Activated gamma-delta T cell (primary cell): ENCODE results near the gene HPS4.
"Not testable (repeated sequence)": the region's sequence is repeated elsewhere in the genome, so short reads cannot be mapped to it uniquely, and the experiment has no call there.

Experiments used
- DNase-seq: peaks from one replicate; lab custom pipeline; 2025; lab: John Stamatoyannopoulos, UW

Gene HPS4

DNA sequence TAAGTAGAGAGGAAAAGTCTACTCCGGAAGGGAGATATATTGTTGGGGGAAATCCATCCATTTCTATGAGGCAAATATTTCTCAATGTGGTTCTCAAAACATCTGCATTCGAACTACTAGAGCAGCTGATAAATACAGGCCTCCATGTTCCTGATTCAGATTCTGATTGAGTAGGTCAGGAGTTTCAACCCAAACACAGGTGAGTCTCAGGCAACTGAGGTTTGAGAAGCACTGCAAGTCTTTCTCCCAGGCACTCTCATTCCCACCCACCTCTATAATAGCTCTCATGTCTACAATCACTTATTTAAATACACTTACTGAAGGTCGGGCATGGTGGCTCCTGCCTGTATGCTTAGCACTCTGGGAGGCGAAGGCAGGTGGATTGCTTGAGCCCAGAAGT, 69.2 kb downstream of the HPS4 start:
- DNase-seq = no peak

DNA sequence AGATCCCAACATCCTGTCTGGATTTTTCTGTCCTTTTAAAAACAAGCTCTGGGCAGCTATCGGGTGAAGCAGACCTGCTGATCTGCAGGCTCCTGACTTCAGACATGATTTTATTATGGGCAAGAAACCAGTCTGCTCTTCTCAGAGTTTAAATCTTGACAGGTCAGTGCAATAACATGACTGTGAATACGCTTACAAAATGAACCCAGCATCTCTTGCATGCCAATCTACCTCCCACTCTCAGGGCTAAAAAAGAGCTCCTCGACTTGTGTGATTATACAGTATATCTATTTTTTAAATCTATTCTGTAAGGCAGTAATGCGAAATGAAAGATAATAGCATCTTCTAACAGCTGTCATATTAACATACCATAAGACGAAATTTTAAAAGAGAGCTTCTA, 73.2 kb downstream of the HPS4 start:
- no peak for DNase-seq

DNA sequence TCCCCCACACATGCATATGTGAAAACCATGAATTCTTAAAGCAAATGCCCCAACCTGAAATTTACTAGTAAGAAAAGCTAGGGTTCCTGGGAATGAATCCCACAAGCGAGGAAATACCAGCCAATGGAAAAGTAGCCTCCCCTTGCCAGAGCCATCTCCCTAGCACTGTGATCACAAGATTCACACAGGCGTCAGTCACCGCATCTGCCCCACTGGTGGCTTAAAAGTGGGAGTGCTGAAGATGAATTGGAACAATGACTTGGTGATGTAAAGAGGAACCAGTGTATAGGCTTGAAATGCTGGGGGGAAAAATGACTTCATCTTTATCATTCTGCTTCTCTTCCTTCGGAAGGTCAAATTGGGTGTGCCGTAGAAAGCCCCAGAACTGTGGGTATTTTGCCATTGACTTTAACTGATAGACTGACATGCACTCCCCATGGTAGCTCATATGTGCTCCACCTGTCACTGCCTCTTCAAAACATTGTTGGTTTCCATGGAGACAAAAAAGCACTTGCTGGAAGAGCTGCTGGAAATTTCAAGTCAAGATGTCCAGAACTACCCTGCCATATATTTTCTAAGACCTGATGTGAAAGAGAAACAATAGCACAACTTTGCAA, 73.8 kb downstream of the HPS4 start:
- DNase-seq = no peak

DNA sequence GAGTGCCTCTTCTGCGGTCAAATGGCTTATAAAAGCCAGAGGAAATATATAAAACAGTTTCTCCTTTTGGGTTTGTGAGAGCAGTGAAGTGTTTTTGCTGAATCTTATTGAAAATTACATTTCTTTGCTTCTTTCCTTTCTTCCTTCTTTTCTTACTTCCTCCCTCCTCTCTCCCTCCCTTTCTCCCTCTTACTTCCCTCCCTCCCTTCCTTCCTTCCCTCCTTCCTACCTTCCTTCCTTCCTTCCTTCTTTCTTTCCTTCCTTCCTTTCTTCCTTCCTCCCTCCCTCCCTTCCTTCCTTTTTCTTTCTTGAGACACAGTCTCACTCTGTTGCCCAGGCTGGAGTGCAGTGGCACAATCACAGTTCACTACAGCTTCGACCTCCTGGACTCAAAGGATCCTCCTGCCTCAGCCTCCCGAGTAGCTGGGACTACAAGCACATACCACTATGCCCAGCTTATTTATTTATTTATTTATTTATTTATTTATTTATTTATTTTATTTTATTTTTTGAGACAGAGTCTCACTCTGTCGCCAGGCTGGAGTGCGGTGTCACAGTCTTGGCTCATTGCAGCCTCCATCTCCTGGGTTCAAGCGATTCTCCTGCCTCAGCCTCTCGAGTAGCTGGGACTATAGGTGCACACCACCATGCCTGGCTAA, 74.9 kb downstream of the HPS4 start:
- not testable (repeated sequence) for DNase-seq

DNA sequence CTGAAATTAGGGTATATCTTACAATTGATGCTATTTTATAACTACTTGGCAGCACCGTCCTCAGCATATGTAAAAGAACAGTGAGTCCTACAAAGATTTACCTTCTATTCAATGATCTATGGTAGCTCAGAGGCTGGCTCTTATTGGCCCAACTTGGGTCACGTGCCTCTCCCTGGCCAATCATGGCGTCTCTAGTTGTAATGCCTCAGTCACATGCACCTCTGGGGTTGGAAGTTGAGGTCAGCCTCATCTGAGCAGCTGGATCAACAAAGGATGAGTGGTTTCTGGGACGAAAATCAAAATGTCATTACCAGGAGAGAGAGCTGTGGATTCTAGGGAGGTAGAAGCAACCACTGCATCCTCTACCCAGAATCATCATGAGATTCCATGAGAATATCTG, 77.5 kb downstream of the HPS4 start:
- DNase-seq = no peak

DNA sequence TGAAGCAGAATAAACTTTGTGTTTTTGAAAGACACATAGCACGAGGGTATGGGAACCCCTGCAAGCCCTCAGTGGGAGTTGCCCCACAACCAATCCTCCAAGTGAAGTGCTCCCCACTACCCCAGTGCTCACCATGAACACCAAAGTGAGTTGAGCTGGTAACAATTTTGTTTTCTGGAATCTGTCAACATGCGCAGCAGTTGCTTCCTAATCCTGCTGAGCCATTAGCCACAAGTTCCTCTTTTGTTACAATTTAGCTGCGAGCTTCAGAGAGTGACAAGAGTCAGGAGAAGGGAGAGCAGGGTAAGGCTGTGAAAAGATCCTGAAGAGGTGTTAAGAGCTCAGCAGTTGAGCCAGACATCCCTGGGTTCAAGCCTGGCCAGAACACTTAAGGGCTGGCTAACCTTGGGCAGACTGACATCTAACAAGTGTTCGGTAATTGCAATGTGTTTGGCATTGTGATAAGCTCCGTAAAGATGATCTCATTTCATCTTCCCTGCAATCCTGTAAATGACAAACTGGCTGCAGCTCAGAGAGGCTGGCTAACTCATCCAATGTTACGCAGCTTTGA, 78.6 kb downstream of the HPS4 start:
- DNase-seq = no peak

DNA sequence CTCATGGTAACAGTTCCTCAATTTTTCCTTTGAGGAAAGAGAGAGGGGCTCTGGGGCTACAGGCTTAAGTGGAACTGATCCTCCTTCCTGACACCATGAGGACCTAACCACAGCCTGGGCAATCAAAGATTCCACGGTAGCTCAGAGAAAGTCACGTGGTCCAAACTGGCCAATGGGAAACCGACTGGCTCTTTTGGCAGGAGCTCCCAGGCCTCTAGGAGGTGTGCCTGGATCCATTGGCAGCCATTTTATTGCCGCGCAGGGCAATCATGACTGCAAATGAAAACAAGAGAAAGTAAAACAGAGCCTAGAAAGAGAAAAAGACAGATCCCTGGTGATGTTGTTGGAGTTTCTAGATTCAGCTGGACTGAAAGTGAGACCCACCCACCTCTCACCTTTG, 81.9 kb downstream of the HPS4 start:
- DNase-seq = no peak
